Activated CD8-positive, alpha-beta memory T cell treated with anti-CD3 and anti-CD28 coated beads for 1 hour (primary cell): ENCODE data around the gene SETDB1.

Experiments used
- DNase-seq, 2 donors: peaks; one replicate each; pipeline ENCODE4 v3.0.0-alpha.2; 2020; ENCODE audit warnings: low read depth in 1 of 2; ENCODE audit errors: extremely low read depth in 1 of 2

The SETDB1 gene

GRCh38 chr1:151000408-151000807 lies 74.2 kb downstream of the SETDB1 start:
- DNase-seq, result no peak

DNA sequence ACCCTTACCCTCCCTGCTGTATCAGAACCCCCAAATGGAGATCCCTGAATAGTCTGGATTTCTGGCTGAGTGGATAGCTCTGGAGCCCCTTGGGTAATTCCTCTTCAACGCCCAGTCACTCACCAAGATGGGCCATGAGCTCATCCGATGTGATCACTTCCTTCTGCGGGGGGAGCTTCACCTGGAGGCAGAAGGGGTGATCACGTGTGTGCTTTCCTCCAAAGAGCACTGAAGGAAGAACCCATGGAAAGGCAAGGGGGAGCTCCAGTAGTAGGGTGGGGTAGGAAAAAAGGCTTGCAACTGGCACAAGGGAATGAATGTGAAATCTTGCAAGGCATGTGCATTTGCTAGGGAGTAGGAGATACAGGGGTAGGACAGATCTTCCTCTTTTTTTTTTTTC lies 75.4 kb downstream of the SETDB1 start:
- DNase-seq, result no peak

DNA sequence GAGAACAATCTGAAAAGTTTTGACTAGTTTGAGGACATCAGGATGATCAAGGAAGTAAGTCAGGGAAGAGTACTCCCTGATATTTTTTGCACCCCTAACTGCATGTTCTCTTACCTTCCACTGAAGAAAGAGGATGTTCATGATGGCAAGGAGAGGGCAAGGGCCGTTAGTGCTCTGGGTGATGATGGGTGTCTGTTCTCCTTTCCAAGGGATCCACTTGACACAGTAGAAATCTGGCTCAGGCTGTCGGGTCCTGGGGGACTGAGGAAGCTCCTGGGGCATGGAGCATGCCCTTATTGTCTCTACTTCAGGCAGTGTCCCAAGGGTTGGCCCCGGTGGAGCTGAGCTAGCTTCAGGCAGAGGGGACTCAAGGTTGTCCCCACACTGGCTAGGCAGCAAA lies 75.9 kb downstream of the SETDB1 start:
- no peak for DNase-seq

GRCh38 chr1:151002611-151003010 lies 76.4 kb downstream of the SETDB1 start:
- DNase-seq, result no peak

DNA sequence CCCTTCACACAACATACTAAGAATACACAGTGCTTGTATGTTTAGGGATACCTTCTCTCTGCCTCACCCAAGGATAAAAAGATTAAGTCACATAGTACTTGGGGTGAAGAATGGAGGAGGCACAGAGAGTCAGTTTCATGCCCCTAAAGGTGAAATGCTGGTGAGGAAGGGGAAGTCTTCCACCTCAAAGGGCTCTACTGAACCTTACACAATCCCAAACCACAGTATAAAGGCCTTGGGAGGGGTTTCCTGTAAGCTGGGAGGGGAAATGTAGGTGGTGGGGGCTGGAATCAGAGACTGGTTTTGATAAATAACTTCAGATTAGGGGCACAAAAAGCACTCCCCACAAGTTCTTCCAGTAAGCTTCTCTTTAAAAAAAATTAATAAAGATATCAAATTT lies 77.0 kb downstream of the SETDB1 start:
- DNase-seq, result no peak

DNA sequence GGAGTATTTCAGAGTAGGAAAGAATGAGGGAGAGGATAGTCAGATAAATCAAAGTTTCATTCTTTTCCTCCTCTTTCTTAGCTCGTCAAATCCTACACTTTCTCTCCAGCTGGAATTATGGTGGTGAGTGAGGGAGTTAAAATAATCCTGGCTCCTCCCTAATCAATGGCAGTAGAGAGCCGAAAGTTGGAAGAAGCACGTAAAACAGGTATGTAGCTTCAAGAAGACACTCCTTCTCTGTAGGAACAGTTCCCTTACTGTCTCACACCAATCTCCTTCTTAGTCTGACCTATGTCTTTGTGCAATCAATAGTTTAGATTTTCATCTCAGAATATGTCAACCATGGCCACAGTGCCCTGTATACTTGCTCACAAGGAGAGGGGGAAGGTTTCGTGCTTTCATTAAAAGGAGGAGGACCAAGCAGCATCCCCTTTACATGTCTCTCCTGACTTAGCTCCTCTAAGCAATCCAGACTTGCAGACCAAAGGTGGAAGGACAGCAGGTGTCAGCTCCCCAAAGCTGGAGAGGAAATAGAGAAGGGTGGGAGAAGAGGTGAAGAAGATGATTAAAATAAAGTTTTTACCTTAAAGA lies 79.7 kb downstream of the SETDB1 start:
- DNase-seq, result no peak

GRCh38 chr1:151006327-151007052 lies 80.3 kb downstream of the SETDB1 start, which contains the start of gene MINDY1:
TSS of gene MINDY1 (minus strand) at chr1:151006902. CDS start at chr1:151002617, 4,285 bp downstream.
- no peak for DNase-seq

- DNase-seq, result no peak
Measured at GRCh38 chr1:151007853-151008243, 81.7 kb downstream of the SETDB1 start.

GRCh38 chr1:151008244-151009205 lies 82.4 kb downstream of the SETDB1 start, which contains the start of gene PRUNE1:
TSS of gene PRUNE1 (plus strand) at chr1:151008449. CDS start at chr1:151008633, 184 bp downstream.
- DNase-seq, result peak; percentile 94 to 96

DNA sequence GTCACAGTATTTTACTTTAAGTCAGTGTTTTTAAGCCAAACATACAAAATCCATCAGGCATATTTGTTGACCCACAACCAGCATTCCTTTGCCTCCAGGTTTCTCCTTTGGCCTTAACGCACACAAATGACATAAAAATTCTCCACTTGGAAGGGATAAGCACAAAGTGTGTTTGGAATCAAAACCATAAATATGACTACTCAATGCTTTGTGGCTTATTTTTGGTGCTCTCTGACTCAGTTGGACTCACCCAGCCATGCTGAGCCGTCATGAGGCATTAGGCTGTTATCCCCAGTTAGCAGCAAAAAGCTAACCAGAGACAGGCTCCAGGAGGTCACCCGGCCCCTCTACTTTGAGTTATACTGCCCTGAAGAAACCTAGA lies 83.0 kb downstream of the SETDB1 start:
- no peak for DNase-seq

DNA sequence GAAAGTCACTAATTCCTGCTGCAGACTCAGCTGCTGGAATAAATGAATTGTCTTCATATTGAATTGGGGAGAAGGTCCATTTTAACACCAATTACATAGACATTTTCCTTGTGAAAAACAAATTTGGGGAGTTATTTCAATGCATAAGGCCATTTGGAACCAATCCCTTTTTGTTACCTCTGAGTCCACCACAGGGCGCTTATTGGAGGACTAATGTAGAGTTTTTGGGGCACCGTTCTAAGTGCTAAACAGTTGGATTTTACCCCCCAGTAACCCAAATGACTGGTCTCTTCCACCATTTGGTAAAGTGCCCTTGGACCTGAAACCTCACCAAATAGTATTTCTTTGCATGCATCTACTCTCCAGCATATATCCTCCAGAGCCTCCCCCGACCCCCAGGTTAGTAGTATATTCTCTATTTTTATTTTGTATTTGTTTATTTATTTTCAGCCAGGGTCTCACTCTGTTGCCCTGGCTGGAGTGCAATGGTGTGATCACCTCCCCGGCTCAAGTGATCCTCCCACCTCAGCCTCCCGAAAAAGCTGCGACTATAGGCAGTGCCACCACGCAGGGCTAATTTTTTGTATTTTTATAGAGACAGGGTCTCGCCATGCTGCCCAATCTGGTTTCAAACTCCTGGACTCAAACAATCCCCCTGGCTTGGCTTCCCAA lies 83.6 kb downstream of the SETDB1 start:
- no peak for DNase-seq

GRCh38 chr1:151010346-151010726 lies 84.2 kb downstream of the SETDB1 start:
- no peak for DNase-seq

- DNase-seq, result no peak
Measured at GRCh38 chr1:151011154-151011850, 85.1 kb downstream of the SETDB1 start.

- no peak for DNase-seq
Measured at GRCh38 chr1:151012684-151013471, 86.7 kb downstream of the SETDB1 start.

GRCh38 chr1:151013518-151013917 lies 87.4 kb downstream of the SETDB1 start:
- DNase-seq, result no peak
